GM10847 (cell line): ENCODE measurements around the gene TSLP.

Experiments used
- POLR2A ChIP-seq: IDR thresholded peaks from 2 replicates; pipeline ENCODE4 v1.6.1; 2011; ENCODE audit not compliant: insufficient read length; ENCODE audit errors: extremely low read depth

The TSLP gene

DNA sequence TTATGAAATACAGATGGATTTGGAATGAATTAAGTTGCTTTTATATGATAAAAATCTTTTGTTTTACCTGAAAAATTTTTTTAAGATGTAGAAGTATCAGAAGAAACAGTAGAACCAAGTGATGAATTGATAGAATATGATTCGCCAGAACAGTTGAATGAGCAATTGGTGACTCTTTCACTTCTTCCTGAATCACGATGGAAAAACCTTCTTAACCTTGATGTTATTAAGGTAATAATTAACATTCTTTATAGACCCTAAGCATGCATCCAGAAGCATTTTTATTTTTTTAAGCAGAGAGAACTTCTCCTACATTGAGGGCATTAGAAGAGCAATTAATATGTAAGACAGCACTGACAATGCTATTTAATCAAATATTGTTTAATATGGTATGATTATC is 49.4 kb downstream of the TSLP start:
- no peak for TF ChIP-seq POLR2A

DNA sequence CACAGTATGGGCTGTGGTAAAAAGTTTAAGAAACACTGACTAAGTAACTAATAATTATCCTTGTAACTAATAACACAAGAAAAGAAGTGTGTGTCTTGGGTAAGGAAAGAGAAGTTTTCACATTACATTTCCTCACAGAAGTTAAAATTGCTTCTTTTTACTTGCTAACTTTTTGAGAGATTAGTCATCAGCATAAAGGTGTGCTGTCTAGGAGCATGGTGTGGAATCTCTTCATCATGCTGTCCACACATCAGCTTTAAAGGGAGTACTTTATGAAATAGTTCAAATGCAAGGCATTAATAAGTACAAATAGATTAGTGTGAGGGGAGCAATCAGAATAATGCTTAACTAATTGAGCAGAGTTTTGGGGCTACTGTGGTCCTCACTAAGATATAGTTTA is 50.4 kb downstream of the TSLP start:
- no peak for TF ChIP-seq POLR2A

DNA sequence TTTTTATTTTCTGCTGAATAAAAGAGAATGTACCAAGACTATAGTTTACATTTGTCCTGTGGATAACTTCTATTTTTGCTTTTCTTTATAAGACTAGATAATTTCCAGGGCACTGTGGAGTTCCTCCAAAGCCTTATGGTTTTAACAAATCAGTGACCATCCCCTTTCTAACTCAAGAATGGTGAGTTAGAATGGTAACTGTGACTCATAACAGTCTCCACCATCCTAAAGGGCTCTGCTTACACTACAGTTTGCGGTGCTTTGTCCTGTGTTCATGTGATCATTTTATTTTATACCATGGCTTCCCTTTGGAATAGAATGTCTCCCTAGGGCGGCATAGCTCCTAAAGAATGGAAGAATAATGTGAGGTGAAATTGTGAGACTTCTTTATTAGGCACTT is 50.9 kb downstream of the TSLP start:
- no peak for TF ChIP-seq POLR2A

DNA sequence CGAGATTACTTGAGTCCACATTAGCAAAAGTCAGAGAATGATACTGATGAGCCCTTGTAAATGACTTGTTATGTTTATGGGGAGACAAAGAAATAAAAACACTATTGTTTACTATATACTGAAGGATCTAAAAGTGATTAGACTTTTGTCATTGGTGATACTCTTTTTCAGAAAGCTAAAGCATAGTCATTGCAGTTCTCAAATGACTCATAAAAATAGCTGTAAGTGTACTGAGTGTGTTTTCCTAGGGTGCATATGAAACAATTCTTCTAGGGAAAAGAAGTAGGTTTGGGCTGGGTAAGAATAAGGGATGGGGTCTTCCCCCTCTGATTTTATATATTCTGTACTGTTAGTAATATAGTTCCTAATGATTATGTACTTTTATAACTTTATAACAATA is 53.3 kb downstream of the TSLP start:
- no peak for TF ChIP-seq POLR2A

DNA sequence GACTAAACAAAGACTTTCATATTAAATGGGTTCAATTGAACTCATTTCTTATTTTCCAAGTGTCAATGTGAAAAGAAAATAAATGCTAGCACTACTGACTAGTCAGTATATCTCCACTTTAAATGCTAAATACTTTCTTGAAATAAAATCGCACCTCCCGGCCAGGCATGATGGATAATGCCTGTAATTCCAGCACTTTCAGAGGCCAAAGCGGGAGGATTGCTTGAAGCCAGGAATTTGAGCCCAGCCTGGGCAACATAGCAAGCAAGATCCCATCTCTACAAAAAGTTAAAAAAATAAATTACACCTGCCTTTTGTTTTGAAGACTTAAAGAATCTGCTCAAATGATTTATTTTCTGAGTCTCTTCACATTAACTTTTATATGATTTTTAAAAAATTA is 55.4 kb downstream of the TSLP start:
- no peak for TF ChIP-seq POLR2A
